NCI-H69 (cell line): ENCODE measurements around the gene SIX3.
A peak's percentile ranks its signal among the peaks of the same experiment; 100 is the strongest.

ENCODE experiments used
- DNase-seq: peaks from one replicate; lab custom pipeline; 2025; lab: John Stamatoyannopoulos, UW

The SIX3 gene

DNA sequence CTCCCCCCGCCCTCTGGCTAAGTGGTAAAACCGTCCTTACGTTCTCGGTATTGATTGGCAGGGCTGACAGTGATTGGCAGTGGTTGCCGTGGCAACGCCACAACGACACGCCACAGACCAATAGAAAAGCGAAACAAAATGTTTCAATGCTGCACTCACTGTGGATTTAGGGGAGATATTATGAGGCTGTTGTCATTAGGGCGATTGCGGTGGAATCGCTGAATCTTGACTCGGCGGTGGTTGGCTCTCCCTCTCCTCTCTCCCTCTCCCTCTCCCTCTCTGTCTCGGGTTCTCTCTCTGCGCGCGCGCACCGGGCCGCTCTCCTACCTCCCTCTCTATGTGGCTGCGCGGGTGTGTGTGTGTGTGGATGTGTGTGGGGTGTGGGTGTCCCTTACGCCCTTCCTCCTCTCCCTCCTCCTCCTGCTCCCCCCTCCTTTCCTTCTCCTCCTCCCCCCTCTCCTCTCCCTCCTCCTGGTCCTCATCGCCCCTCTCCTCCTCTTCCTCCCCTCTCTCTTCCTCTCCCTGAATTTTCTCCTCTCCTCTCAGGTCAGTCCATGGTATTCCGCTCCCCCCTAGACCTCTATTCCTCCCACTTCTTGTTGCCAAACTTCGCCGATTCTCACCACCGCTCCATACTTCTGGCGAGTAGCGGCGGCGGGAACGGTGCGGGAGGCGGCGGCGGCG, at the start of gene SIX3:
Gene SIX3 (plus strand): TSS at position 152 of the 684 bp plus-strand sequence. CDS start 403 bp downstream, at position 555.
- peak; percentile 95 for DNase-seq

DNA sequence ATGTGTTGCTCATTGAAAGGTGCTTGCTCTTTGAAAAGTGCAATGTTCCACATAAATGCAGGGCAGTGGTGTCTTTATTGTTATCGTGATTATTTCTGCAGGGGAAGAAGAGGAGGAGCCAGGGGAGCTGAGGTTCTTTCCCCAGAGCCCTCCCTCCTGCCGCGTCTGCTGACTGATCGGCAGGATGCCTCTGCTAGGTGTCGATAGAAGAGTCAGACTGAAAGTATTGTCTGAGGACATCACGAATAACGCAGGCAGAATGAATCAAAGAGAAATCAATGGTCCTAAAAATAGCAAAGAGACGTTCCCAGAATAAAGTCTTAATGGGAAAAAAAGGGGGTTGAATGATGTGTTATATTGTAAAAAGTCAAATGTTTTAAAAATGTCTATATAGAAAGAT, 47.4 kb upstream of the SIX3 start:
- no peak for DNase-seq

DNA sequence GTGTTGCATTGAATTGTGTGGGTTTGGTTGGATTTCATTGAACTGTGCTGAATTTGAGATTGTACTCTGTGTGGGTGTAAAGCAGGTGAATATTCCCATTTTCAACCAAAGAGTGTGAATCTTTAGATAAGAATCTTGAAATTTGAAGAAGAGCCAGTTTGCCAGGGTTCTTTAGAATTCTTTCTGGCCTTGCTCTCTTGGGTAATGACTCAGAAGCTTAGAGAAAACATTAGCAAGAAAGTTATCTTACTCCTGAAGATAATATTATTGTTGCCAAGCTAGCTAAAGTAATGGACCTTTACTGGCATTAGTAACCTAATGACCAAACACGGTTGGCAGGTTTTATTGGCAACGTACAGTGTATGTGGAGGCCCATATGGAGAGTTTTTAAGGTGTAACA, 46.4 kb upstream of the SIX3 start:
- DNase-seq: no peak

DNA sequence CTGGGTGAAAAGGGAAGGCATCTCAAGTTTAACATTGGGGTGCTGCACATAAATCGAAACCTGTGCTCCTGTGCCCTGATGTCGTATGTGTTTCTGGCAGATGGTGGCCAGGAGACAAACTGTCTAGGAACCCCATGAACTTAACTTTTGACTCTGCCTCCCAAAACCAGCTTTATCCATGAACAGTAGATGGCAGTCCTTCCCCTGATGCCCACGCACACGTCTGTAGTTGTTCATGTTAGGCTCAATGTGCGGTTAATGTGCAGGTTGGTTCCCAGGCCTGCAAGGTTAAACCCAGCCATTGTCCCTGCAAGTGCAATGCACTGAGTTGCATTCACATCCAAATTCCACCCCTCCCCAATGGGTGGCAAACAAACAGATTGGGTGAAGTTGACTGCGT, 44.1 kb upstream of the SIX3 start:
- DNase-seq: peak; percentile 44

DNA sequence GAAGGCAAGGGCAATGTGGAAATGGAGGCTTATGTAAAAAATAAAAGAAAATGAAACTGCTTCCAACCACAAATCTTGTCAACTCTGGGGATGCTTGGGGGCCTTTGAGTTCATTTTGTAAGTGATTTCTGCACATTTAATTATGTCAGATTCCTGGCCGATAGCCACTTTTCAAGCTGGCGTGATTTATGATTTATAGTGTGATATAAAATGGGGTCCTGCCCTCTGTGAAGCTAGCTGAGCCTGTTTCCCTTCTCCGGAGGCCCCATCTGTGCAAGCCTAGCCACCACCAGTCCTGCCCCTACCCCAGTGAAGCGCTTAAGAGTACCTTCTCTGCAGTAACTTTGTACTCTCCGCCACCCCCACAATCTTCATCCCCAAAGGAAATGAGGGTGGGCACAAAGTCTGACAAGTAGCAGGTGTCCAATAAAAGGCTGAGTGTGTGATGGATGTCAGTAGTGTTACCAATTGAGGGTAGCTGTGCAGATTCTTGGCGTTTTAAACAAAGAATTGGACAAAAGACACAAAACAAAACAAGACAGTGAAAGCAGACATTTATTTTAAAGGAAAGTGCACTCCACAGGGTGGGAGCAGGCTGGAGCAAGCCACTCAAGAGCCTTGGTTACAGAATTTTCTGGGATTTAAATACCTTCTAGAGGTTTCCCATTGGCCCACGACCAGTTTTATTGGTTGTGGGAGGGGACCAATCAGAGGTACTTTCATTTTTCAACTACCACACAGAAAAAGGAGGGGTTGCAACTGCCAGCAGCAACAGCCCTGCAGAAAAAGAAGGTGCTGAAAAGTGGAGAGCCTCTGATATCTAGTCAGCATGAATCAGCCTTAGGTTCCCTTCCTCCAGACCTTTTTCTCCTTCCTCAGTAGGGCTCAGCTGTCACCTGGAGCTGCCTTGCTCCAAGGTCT, 39.0 kb upstream of the SIX3 start:
- DNase-seq: peak; percentile 92

DNA sequence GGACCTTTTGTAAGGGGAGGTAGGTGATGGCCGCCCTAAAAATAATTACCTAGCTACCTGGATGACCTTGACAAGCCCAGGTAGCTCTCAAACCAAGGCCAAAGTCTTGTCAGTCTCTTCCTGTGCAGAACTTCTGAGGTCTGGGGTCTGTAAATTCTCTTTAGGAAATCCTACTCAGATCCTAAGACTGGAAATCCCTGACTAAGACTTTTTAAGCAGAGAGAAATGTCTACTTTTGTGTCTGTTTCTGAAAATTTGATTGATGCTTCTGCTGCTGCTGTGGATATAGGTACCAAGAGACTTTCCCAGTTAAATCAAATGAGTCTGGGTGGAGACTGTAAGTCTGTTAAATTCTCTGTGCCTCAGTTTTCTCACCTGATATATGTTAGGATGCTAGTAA, 36.9 kb upstream of the SIX3 start:
- DNase-seq: no peak

DNA sequence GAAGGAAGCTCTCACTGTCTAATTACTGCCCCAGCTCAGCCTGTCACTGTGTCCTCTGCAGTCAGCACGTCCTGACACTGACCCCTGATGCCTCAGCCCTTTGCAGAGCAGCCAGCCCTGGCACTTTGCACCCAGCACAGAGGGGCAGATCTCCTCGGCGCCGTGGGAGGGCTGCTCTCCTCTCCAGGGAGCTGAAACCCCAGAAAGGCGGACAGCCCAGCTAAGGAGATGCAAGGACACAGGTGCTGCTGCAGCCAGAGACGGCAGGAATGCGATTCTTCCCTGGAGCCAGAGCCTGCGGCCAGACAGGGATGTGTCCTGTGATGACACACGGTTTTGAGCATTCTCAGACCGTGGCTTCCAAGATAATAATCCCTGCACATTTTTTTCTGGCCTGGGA, 34.5 kb upstream of the SIX3 start:
- DNase-seq: no peak

DNA sequence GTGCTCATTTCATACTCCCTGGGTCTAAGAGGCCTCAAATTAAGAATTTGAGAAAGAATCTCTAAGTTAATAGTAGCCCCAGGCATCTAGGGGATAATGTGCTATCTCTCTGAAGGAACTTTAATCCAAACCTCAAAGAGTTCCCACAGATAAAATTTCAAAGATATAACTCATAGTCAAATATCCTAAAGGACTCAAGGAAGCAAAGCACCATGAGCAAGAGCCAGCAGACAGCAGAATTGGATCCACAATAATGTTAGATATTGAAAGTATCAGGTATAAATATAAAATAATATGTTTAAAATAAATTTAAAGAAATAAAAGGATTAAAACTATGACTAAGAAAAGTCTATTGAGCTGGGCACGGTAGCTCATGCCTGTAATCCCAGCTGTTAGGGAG, 31.7 kb upstream of the SIX3 start:
- peak; percentile 12 for DNase-seq

DNA sequence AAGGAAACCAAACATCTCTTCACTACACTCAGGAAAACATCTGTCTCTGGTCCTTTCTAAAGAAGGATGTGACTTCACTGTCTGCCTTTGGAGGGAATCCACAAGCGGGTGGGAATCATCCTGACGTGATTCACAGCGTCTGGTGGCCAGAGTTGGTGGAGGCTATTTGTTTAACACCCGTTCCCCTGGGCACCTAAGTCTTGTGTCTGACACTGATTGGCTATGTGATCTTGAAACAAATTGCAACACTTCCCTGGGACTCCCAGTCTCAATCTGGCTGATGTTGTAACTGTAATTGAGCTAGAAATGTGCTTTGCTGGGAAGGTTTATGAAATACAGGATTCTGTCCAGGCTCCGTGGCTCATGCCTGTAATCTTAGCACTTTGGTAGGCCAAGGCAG, 28.8 kb upstream of the SIX3 start:
- peak; percentile 8 for DNase-seq

DNA sequence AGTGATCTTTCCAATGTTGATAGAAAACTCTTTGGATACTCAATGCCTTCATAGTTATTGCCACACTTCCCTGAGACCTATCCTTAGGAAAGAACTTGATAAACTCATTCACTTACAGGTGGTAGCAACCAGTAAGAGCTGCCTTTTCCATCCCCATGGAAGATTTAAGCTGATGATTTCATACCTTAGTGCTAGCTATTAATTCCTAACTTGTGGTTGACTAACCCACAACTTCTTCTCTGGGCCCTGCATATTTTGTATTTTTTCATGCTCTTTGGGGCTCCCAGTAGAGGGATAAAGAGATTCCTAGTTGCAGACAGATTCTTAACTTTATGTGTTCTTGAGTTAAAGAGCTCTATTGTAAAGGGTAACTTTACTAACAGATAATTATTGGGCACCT, 25.2 kb upstream of the SIX3 start:
- DNase-seq: no peak

DNA sequence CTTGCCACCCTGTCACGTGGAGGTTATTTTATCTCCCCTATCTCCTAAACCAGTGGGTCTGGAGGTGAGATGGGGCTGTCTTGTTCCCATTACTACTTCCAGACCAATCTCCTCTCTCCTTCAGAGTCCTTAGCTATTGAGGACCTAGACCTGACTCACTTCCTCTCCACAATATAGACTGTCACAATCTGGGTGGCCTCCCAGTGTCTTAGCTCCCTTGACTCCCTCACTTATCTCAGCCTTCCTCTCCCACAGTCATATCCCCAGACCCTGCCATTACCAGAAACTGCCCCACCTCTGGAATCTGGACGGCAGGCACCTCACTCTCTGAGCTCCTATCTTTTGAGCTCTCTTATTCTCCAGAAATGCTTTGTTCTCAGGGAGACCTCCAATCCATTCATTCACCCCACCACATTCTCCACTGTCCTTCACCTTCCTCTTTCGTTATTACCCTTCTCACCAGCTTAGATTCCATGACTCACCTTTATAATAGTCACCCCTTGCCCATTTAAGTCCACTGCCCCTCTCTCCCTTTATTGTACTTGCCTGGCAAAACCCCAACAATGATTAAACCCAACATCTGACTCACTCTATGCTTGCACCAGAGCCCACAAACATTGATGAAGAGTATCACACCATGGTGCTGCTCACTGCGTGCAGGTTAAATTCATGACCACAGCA, 23.3 kb upstream of the SIX3 start:
- peak; percentile 15 for DNase-seq

DNA sequence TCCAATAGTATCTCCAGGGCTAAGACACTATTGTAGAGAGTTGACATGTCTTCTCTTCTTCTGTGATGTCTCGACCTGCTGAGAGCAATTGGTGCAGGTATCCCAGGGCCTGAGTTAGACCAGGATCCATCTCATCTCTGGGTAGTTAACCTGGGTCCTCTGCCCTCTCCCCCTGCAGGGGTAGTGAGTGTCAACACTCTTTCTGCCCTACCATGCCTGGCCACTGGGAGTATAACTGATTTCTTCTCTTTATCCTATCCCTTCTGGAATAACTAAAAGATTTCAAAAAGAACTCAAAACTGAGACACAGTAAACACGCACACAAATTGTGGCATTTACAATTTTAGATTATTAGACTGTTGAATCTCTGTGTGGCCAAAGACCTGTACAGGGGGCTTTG, 20.8 kb upstream of the SIX3 start:
- DNase-seq: no peak

DNA sequence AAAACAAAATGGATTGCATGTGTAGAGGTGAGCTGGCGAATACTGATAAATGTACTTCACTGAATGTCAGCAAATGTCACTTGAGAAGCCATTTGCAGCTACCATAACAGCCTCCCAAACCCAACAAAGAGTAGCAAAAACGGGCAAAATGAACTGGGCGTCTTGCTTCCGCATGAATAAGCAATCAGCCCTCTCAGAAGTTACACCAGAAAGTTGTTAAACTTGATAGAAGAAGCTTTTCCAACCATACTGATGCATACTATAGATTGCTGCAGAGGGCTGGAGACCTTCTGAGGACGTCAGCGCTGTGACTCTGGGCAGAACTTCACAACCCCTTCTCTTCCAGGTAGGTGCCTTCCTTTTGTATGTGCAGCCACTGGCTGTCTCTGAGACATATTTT, 18.7 kb upstream of the SIX3 start:
- no peak for DNase-seq

DNA sequence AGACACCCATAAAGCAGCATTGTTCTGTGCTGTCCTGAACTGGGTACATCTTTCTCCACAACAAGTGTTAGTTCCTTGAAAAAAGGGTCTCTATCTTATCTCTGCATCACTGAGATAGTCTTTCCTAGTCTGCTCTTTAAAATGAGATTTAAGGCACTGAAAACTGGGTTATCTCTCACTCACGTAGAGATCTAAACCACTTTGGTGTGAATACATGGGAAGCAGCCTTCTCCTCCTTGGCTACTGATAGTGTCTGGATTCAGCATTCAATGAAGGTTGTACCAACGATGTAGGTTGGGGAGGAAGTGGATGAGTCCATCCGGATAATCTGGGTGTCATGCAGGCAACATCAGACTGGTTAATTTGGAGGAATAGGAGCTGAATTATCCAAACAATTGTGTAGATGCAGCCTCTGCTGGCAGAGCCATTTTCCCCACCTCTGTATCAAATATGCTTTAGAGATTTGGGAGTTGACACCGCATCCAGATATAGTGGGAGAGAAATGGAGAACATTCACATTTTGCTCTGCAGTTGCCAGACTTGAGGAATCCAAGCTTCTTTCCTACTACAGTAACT, 15.9 kb upstream of the SIX3 start:
- peak; percentile 17 for DNase-seq

DNA sequence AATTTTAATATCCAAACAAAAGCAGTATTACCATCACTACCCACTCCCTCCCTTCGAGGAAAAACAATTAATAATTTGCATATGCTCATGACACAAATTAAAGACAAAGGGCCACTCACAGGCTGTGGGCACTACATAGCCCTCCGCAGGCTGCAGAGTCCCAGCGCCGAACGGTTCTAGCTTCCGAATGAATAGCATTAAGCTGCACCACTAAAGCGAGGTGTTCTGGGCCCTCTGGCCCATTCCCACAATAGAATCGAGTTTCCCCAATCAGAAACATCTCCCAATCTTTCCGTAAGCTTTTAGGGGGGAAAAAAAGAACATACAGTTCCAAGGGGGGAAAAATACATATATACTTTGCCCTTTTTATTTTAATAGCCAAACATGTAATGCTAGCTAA, 14.5 kb upstream of the SIX3 start:
- no peak for DNase-seq

DNA sequence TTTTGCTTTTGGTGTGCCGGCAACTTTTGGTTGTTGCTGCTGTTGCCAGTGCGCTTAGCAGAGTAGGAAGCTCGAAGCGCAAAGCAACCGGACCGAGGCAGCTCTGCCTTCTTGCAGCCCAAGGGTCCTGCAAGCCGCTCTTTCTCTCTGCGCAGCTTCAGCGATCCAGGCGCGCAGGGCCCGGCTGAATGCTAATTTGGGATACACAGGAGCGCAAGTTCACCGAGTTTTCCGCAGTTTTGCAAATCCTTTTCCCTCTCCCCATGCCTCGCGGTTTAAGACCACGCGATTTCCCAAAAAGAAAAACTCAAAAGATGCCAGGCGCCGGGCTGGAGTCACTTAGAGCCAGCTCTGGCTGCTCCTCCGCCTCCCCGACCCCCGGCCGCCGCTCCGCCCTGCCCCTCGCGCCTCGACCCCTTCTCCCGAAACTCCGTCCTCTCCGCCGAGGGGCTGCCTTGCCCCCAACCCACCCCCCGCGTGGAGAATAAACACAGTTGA, 13.5 kb upstream of the SIX3 start:
- no peak for DNase-seq

DNA sequence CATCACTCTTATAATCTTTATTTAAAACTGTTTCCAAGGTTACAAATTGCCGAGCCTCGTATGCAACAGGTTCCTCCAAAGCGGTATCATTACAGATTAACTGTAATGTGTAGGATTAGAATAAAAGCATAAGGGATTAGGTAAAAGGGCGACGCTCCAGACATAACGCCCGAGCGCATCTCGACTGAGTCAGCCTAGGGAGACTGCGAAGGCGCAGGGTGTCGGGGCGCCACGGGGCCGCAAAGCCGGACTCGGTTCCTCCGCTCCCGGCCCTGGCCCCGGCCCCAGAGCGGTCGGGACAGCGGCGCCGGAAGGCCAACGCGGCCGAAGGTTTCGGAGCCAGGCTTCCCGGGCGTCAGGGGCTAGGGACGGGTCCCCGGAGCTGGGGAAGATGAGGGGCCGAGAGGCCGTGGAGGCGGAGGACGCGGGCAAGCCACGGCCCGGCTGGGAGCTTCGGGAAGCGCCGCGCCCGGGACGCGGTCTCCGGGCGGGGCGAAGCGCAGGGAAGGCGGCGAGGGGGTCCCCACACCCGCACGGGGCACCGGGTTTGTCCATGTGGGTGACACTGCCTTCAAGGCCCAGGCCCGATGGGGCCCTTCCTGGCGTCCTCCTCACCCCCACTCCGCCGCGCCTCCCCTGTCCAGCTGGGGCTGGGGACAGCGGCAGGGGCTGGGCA, 12.9 kb upstream of the SIX3 start:
- DNase-seq: no peak

DNA sequence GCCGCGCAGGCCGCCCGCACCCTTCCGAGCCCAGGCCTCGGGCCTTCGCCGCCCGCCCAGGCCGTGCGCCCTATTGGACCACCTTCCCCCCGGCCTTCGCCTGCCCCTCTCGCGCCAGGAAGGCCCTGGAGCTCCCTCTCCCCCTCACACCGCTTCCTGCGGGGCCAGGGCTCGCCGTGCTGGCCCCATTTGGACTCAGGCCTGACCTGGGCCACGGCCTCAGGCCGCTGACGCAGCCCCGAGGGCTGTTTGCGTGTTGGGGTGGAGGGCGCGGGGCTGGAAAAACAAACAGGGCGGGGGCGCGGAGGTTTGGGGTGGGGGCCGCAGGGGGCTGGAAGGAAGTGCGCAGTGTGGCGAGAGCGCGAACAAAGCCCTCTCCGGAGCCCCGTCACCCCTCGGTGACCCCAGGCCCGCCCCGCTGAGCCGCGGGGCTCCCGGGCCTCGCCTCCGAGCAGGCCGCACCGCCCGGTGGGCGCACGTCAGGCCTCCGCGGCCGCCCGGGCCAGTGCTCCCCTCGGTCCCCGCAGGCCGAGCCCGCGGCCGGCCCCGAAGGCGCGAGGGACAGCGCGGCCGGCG, 12.3 kb upstream of the SIX3 start:
- no peak for DNase-seq

DNA sequence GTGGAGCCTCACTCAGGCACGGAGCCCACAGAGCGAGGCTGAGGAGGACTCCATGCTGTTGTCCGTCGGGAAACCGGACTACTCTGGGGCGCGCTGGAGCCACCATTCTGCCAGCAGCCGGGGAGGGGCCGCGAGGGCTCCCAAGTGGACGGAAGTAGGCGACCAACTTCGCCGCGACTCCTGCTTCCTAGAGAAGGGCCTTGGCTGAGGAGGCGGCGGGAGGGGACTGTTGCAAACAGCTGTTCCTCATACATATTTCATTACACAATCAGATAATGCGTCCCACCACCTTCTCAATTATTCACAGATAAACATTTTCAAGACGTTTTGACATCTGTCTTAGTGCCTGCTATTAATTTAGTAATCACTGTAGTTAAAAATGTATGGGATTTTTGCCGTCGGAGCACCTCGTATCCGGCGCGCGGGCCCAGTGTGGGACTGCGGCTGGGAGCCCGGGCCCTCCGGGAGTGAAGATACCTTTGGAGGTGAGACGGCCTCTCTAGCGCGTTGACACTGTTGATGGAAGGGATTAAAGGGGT, 11.7 kb upstream of the SIX3 start:
- DNase-seq: no peak

DNA sequence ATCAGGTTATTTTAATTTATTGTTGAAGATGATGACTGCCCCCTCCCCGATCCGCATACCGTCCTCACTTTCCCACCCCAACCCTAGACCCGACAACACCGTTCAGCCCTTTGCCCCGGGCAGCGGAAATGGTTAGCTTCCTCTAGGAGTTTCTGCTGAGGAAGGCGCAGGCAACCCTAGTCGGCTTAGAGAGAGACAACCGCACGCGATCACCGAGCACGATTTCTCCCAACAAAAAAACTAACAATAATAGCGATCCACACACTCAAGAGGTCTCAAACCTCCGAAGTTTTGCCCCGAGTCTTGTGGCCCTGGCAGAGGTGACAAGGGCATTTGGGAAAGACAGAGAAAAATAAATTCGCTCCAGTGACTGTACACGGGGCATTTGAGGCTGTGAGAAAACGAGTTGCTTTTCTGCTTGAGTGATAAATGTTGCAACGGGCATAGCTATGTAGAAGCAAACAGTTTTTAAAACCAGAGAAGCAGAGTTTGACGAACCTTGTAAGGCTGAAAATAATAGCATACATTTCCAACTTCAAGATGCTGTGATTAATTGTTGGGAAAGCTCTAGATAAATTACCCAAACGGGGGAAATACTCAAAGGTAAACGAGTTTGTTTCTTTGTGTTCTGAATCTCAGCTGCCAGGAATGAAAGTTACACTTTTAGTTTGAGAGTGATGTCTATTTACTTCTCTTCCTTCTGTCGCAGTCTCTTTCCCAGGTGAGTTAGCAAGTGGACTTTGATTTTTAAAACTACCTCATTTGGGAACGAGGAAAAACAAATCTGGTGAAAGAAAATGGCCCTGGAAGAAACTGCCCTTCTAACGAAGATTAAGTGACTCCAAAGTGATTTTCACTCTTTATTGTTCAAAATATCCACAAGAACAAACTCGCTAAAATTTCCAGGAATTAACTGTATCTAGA, 11.0 kb upstream of the SIX3 start:
- DNase-seq: no peak
